ENCODE data around the gene PEX7.

The PEX7 gene

GRCh38 chr6:136790411-136791295 is 31.7 kb upstream of the PEX7 start:
- no peak for TF ChIP-seq CTCF (IDR thresholded peaks at IDR 0.05; ENCODE audit: low read depth, low read length)
- no peak for DNase-seq (ENCODE audit: low read depth in 2 of 2)
- peak overlapping the region; percentile 79 to 90 for H3K4me3 ChIP-seq (replicated peaks in 1 of 2; ENCODE audit: low read depth in 2 of 2, low read length in 2 of 2)

DNA sequence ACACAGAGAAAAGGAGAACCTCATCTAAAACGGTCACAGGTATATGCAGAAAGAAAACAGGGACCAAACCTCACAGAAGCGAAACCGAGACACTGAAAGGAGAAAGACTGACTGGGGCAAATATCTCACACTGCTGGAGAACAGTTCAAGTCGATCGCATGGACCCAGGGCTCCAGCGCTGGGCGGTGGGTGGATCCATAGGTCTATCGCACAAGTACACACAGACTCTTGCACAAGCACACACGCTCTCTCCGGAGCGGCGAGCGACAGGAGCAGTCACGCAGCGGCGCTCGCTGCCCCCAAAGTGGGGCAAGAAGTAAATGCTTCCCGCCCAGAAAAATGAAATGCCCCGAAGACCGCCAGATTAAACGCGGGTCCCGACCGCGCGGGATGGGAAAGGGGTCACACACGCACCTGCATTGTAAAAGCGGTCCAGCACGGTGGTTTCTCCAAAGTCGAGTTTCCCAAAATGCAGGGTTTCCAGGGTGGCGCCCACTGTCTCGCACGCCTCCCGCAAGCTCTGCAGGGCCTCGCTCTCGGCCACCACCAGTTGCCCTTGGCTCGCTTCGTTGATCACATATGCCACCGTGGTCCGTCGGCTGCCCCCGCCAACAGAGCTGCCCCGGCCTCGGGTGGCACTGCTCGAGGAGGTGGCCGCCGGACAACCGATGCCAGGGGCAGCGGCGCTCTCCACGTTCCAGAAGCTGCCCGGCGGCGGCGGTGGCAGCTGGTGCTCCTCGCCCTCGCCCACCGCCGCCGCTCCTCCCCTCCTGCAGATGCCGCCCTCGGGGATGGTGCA is 30.9 kb upstream of the PEX7 start:
- peak overlapping the region; percentile 79 to 90 for H3K4me3 ChIP-seq (replicated peaks in 1 of 2; ENCODE audit: low read depth in 2 of 2, low read length in 2 of 2)
- no peak for TF ChIP-seq CTCF (IDR thresholded peaks at IDR 0.05; ENCODE audit: low read depth, low read length)
- peak; percentile 64 to 65 for DNase-seq (ENCODE audit: low read depth in 2 of 2)

DNA sequence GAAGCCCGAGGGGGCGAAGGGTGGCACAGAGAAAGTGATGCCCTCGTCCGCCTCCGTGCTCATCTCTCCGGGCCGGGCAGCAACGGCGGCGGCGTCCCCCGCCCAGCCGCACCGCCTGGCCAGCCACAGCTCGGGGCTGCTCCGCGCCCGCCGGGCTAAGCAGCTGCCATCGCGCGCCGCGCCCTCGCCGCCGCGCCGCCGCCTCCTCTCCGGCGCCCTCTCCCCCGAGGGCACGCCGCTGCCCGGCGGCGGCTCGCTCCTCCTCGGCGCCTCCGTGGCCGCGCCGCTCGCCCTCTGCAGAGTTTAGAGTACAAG is 30.3 kb upstream of the PEX7 start:
- TF ChIP-seq CTCF (IDR thresholded peaks at IDR 0.05; ENCODE audit: low read depth, low read length): no peak
- no peak for DNase-seq (ENCODE audit: low read depth in 2 of 2)
- peak overlapping the region; percentile 90 to 97 for H3K4me3 ChIP-seq (replicated peaks in 1 of 2; ENCODE audit: low read depth in 2 of 2, low read length in 2 of 2)

GRCh38 chr6:136792410-136793262 is 29.8 kb upstream of the PEX7 start, which contains the start of gene MAP3K5:
MAP3K5 (minus strand) TSS chr6:136792477; CDS start chr6:136792157, 320 bp downstream.
- H3K4me3 ChIP-seq (replicated peaks in 1 of 2; ENCODE audit: low read depth in 2 of 2, low read length in 2 of 2): peak within 1 kb of the TSS; percentile 90 to 97
- TF ChIP-seq CTCF (IDR thresholded peaks at IDR 0.05; ENCODE audit: low read depth, low read length): peak; percentile 88
- peak; percentile 92 to 94 for DNase-seq (ENCODE audit: low read depth in 2 of 2)

GRCh38 chr6:136793363-136793762 is 29.0 kb upstream of the PEX7 start:
- H3K4me3 ChIP-seq (replicated peaks in 1 of 2; ENCODE audit: low read depth in 2 of 2, low read length in 2 of 2): peak overlapping the region; percentile 90 to 97
- DNase-seq (ENCODE audit: low read depth in 2 of 2): no peak
- no peak for TF ChIP-seq CTCF (IDR thresholded peaks at IDR 0.05; ENCODE audit: low read depth, low read length)

DNA sequence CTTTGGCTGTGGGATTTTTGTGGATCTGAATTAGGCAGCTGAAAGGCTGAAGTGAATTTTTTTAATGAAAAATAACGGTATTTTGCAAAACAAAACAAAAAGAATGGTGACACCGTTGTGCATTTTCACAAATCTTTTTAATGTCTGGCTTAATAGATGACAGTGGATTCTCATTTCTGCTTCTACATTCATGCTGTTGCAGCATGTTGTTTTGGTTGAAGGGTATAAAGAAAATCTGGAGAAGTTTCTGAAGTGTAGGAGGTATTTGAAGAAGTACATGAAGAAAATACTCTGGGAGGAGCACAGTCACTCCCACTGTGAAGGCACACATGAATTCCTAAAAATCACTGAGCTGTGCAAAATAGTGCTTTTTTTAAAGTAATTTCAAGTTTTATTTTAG is 27.0 kb upstream of the PEX7 start:
- TF ChIP-seq CTCF (IDR thresholded peaks at IDR 0.05; ENCODE audit: low read depth, low read length): no peak
- no peak overlapping the region for H3K4me3 ChIP-seq (replicated peaks in 1 of 2; ENCODE audit: low read depth in 2 of 2, low read length in 2 of 2)
- DNase-seq (ENCODE audit: low read depth in 2 of 2): no peak

Data from cardiac fibroblast (primary cell).